H1 (cell line): ENCODE results near the gene ABCC9. TPM values are rescaled to one million over a fixed set of nuclear protein-coding genes. Genes with fewer than 3 reads are reported as not detected.

Experiments
- CTCF ChIA-PET: fragments of 300-600 bp; sonication (Branson Sonifier 250); formaldehyde crosslinking; loops from one replicate; lab custom pipeline; 2021; ENCODE audit not compliant: partially characterized antibody; lab: Charles Lee
- POLR2A ChIA-PET: fragments of 300-600 bp; sonication (Branson Sonifier 250); formaldehyde crosslinking; loops from one replicate; lab custom pipeline; 2021; ENCODE audit warnings: inconsistent platforms; ENCODE audit not compliant: partially characterized antibody; lab: Charles Lee
- DNase-seq, 2 experiments: peaks; one replicate each; pipeline versions ENCODE4 v3.0.0 to v3.0.0-alpha.2; 2010 to 2022; ENCODE audit warnings: low spot score in 2 of 2, low read depth in 1 of 2, mixed read lengths in 1 of 2
- FAIRE-seq: peaks from 2 replicates; lab custom pipeline; 2011; peaks lifted over from hg19 to GRCh38; lab: Jason Lieb, UNC
- H2AFZ ChIP-seq: 2 replicates; pipeline ENCODE4 v1.8.1; 2012; ENCODE audit warnings: low read length, inconsistent platforms
- H2AK5ac ChIP-seq: 2 replicates; pipeline ENCODE4 v1.6.1; 2013; ENCODE audit warnings: low read depth, low read length
- H2BK120ac ChIP-seq: replicated peaks from 2 replicates; pipeline ENCODE3; 2013; ENCODE audit warnings: low read depth, low read length, inconsistent platforms
- H2BK12ac ChIP-seq: 2 replicates; pipeline ENCODE4 v1.6.1; 2013; ENCODE audit warnings: low read depth, low read length
- H2BK15ac ChIP-seq: 2 replicates; pipeline ENCODE4 v1.6.1; 2013; ENCODE audit warnings: low read length
- H2BK20ac ChIP-seq: 2 replicates; pipeline ENCODE4 v1.6.1; 2013; ENCODE audit warnings: low read length
- H2BK5ac ChIP-seq: 2 replicates; pipeline ENCODE4 v1.6.1; 2013; ENCODE audit warnings: low read depth, low read length
- H3K14ac ChIP-seq: 2 replicates; pipeline ENCODE4 v1.6.1; 2013; ENCODE audit warnings: inconsistent platforms; ENCODE audit not compliant: insufficient read length
- H3K18ac ChIP-seq: 2 replicates; pipeline ENCODE4 v1.6.1; 2013; ENCODE audit warnings: low read length; ENCODE audit errors: extremely low read depth
- H3K23ac ChIP-seq: 2 replicates; pipeline ENCODE4 v1.6.1; 2013; ENCODE audit warnings: inconsistent platforms; ENCODE audit not compliant: insufficient read length
- H3K23me2 ChIP-seq: 2 replicates; pipeline ENCODE4 v1.6.1; 2013; ENCODE audit warnings: low read depth, low read length
- H3K27ac ChIP-seq: 2 replicates; pipeline ENCODE4 v1.6.1; 2011; ENCODE audit warnings: low read depth, low read length, inconsistent platforms
- H3K27me3 ChIP-seq, 4 experiments: replicated peaks in 1 of 4; 1 replicate in 1 of 4; 2 replicates in 3 of 4; pipeline versions ENCODE4 v1.6.1 to v1.8.1; 2011 to 2013; ENCODE audit warnings: low read length in 3 of 4, mild to moderate bottlenecking in 3 of 4, inconsistent platforms in 2 of 4, mixed read lengths in 2 of 4, moderate library complexity in 1 of 4; ENCODE audit not compliant: control insufficient read depth in 3 of 4, insufficient read depth in 3 of 4; ENCODE audit errors: extremely low read depth in 1 of 4
- H3K36me3 ChIP-seq, 4 experiments: 2 replicates each; pipeline versions ENCODE4 v1.6.1 to v1.8.1; 2011 to 2013; ENCODE audit warnings: mild to moderate bottlenecking in 4 of 4, low read length in 3 of 4, moderate library complexity in 2 of 4, control low read depth in 1 of 4, inconsistent platforms in 1 of 4; ENCODE audit not compliant: insufficient read depth in 4 of 4, control insufficient read depth in 2 of 4
- H3K4ac ChIP-seq: replicated peaks from 2 replicates; pipeline ENCODE3; 2013; ENCODE audit warnings: low read length, low read depth, mixed read lengths, inconsistent platforms; ENCODE audit not compliant: insufficient read length
- H3K4me1 ChIP-seq, 4 experiments: replicated peaks in 1 of 4; 1 replicate in 1 of 4; 2 replicates in 3 of 4; pipeline versions ENCODE4 v1.6.1 to v1.8.1; 2011 to 2013; ENCODE audit warnings: low read length in 3 of 4, inconsistent platforms in 2 of 4, mixed read lengths in 1 of 4; ENCODE audit not compliant: insufficient read depth in 4 of 4, control insufficient read depth in 3 of 4
- H3K4me2 ChIP-seq, 2 experiments: 2 replicates each; pipeline versions ENCODE4 v1.6.1 to v1.8.1; 2011 to 2013; ENCODE audit warnings: low read depth in 2 of 2, low read length in 2 of 2, control low read depth in 1 of 2, inconsistent platforms in 1 of 2, mild to moderate bottlenecking in 1 of 2; ENCODE audit not compliant: insufficient read depth in 1 of 2
- H3K4me3 ChIP-seq, 4 experiments: fragments of 200-600, 300-600 bp in 1 of 4; sonication (generic), shearing (Covaris generic), sonication (Bioruptor Twin) in 1 of 4; 2 replicates each; pipeline versions ENCODE4 v1.5.1 to v1.8.1; 2011 to 2016; ENCODE audit warnings: low read length in 4 of 4, low read depth in 3 of 4, control low read depth in 2 of 4, inconsistent platforms in 2 of 4, mild to moderate bottlenecking in 2 of 4, mixed read lengths in 1 of 4, moderate library complexity in 1 of 4; ENCODE audit not compliant: insufficient read depth in 2 of 4; ENCODE audit errors: extremely low read depth in 1 of 4
- H3K56ac ChIP-seq: replicated peaks from 2 replicates; pipeline ENCODE3; 2013; ENCODE audit warnings: low read depth, mild to moderate bottlenecking, mixed read lengths, low read length, inconsistent platforms; ENCODE audit not compliant: insufficient read length
- H3K79me1 ChIP-seq: 2 replicates; pipeline ENCODE4 v1.6.1; 2013; ENCODE audit warnings: low read depth, low read length, control low read depth
- H3K79me2 ChIP-seq, 2 experiments: 2 replicates each; pipeline versions ENCODE4 v1.6.1 to v1.8.1; 2012 to 2013; ENCODE audit warnings: low read length in 2 of 2, mild to moderate bottlenecking in 2 of 2, inconsistent platforms in 1 of 2; ENCODE audit not compliant: insufficient read depth in 2 of 2, control insufficient read depth in 1 of 2
- H3K9ac ChIP-seq, 4 experiments: replicated peaks in 1 of 4; 1 replicate in 1 of 4; 2 replicates in 3 of 4; pipeline versions ENCODE4 v1.6.1 to v1.8.1; 2011 to 2013; ENCODE audit warnings: low read depth in 3 of 4, low read length in 3 of 4, control low read depth in 2 of 4, mild to moderate bottlenecking in 2 of 4, moderate library complexity in 2 of 4, inconsistent platforms in 1 of 4; ENCODE audit errors: extremely low read depth in 1 of 4
- H3K9me3 ChIP-seq, 2 experiments: 2 replicates each; pipeline versions ENCODE4 v1.6.1 to v1.8.1; 2012 to 2013; ENCODE audit warnings: mild to moderate bottlenecking in 2 of 2, moderate library complexity in 2 of 2, control low read depth in 1 of 2, inconsistent platforms in 1 of 2, low read depth in 1 of 2, low read length in 1 of 2, mixed read lengths in 1 of 2; ENCODE audit not compliant: insufficient read depth in 2 of 2
- H4K20me1 ChIP-seq, 2 experiments: replicated peaks in 1 of 2; 2 replicates each; pipeline versions ENCODE3 to v1.8.1; 2011 to 2013; ENCODE audit warnings: inconsistent platforms in 2 of 2, low read length in 2 of 2, mild to moderate bottlenecking in 1 of 2; ENCODE audit not compliant: insufficient read depth in 2 of 2, control insufficient read depth in 1 of 2
- H4K5ac ChIP-seq: 2 replicates; pipeline ENCODE4 v1.6.1; 2013; ENCODE audit warnings: low read length, low read depth, mixed read lengths, inconsistent platforms; ENCODE audit not compliant: insufficient read length
- H4K8ac ChIP-seq: 2 replicates; pipeline ENCODE4 v1.8.0; 2013; ENCODE audit warnings: mild to moderate bottlenecking, moderate library complexity, low read length, inconsistent platforms; ENCODE audit not compliant: insufficient read depth; ENCODE audit errors: extremely low read depth
- H4K91ac ChIP-seq: replicated peaks from 2 replicates; pipeline ENCODE3; 2013; ENCODE audit warnings: low read length, mixed read lengths, inconsistent platforms; ENCODE audit not compliant: insufficient read length
- CTBP2 ChIP-seq: IDR thresholded peaks from 2 replicates; pipeline ENCODE4 v1.7.0; 2011; ENCODE audit warnings: borderline replicate concordance, mild to moderate bottlenecking, moderate library complexity, mixed read lengths, low read length; ENCODE audit not compliant: insufficient read depth, insufficient read length
- EZH2 ChIP-seq: fragments of 200-600 bp; sonication (generic); IDR thresholded peaks from 2 replicates; pipeline ENCODE4 v1.7.1; 2012; ENCODE audit warnings: low read depth, mild to moderate bottlenecking, moderate library complexity, low read length, inconsistent platforms; ENCODE audit not compliant: severe bottlenecking
- POLR2A ChIP-seq, 2 experiments: IDR thresholded peaks; 1 replicate in 1 of 2; 2 replicates in 1 of 2; pipeline ENCODE4 v1.6.1; 2011; ENCODE audit warnings: low read depth in 2 of 2, low read length in 2 of 2, mild to moderate bottlenecking in 2 of 2; ENCODE audit errors: control extremely low read depth in 1 of 2
- SIN3A ChIP-seq, 2 experiments: IDR thresholded peaks in 1 of 2; conservative IDR thresholded peaks in 1 of 2; 2 replicates each; pipeline ENCODE4 v1.6.1; 2011 to 2012; ENCODE audit warnings: low read length in 2 of 2, improper control_type of control experiment in 1 of 2, low read depth in 1 of 2, mild to moderate bottlenecking in 1 of 2
- WGBS, 2 experiments: shearing (Covaris generic) in 1 of 2; methylation state at CpG; one replicate each; pipeline versions ENCODE4 v1.1.6 to v1.1.7; 2013 to 2015; ENCODE audit warnings: low lambda C conversion rate in 2 of 2, mixed read lengths in 2 of 2, inconsistent platforms in 1 of 2, low coverage in 1 of 2, missing lambda C conversion rate in 1 of 2; ENCODE audit not compliant: insufficient replicate concordance in 2 of 2, insufficient coverage in 1 of 2, insufficient read length in 1 of 2; ENCODE audit errors: extremely low coverage in 1 of 2, missing lambda C conversion rate in 1 of 2; 5-methylcytosine and 5-hydroxymethylcytosine counted together
- polyA plus RNA-seq, 7 experiments: library from polyadenylated mRNA; depleted of rRNA in 3 of 7; stranded (reverse) in 5 of 7; unstranded in 2 of 7; fragments of >200 nt in 5 of 7; fragments of 200-250 nt in 2 of 7; gene quantifications; 1 replicate in 5 of 7; 2 replicates in 1 of 7; 4 replicates in 1 of 7; pipeline versions ENCODE4 v1.2.1 to v1.2.3, GENCODE V29; 2011 to 2013; ENCODE audit warnings: missing spikeins in 2 of 7, mixed read lengths in 2 of 7
- total RNA-seq: library from RNA; stranded (reverse); fragmentation: NEBNext Ultra II Directional; extraction: Animal tissue kit (Norgen Biotek cat#: 25700); gene quantifications from 2 replicates; pipeline ENCODE4 v1.2.1, GENCODE V29; 2021

ABCC9 gene
- total and polyA plus RNA-seq, 2 of the 8 experiments (the other 6 are each of a cell fraction or from before 2014, with no cell fraction given): under 0.01 TPM; not detected in 1

DNA sequence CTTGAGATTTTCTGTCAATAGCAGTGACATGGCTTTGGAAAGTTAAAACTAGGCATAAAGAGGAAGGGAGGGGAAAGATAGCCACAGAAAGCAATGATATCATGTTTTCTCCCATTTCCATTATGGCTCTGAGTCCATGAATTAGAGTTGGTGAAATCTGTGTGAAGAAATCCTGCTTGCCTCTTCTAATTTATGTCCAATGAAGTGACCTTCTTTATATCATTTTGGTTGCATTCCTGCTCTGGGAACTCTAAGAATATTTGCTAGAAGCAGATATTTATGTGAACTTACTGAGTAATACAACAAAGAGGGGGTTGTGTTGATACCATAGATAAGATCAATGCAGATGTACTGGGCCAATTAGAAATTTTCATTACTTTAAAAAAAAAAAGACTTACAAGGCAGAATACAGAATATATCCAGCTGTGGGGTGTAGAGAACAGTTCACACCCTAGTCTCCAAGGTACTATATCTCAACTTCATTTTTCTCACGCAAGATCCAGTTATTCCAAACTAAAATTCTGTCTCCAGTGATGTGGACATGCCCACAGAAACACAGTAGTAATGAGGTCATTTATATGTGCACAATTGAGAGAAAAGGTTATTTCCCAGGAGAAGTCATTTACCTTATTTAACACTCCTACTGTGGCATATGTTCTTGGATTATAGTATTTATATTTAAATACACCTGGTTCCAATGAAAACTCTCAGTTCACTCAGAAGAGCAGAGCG lies 115.2 kb downstream of the ABCC9 start:
- Histone ChIP-seq H3K4me3 (no peak overlapping the region), H3K79me2 (no peaks in the 10 kb centered on the region), H3K23me2 (no peaks in the 10 kb centered on the region), H3K14ac (no peak overlapping the region), H2BK15ac (no peak overlapping the region), H3K9me3 (no peaks in the 10 kb centered on the region), H3K4me1 (no peaks in the 10 kb centered on the region), H4K91ac (no peak overlapping the region), H4K5ac (no peak overlapping the region), H3K36me3 (no peaks in the 10 kb centered on the region), H3K4me2 (no peak overlapping the region), H3K27ac (no peak overlapping the region), H4K8ac (no peak overlapping the region), H3K27me3 (no peaks in the 10 kb centered on the region), H3K23ac (no peak overlapping the region), H2AK5ac (no peak overlapping the region), H2BK20ac (no peak overlapping the region), H3K9ac (no peak overlapping the region), H2BK120ac (no peak overlapping the region), H3K79me1 (no peaks in the 10 kb centered on the region), H3K4ac (no peak overlapping the region), H2BK5ac (no peak overlapping the region), H4K20me1 (no peaks in the 10 kb centered on the region), H3K18ac (no peak overlapping the region), H2BK12ac (no peak overlapping the region), H3K56ac (no peak overlapping the region), H2AFZ (no peak overlapping the region)
- TF ChIP-seq EZH2: no peak
- no peak for TF ChIP-seq CTBP2
- no peak for TF ChIP-seq SIN3A (conservative IDR thresholded peaks at IDR 0.05 in 1 of 2, IDR thresholded peaks at IDR 0.05 in 1 of 2; ENCODE audit: low read depth in 1 of 2, low read length in 2 of 2)
- TF ChIP-seq POLR2A (IDR thresholded peaks at IDR 0.05; ENCODE audit: control extremely low read depth in 1 of 2, low read depth in 2 of 2, low read length in 2 of 2): no peak
- 95% methylated on average over 2 of the region's 2 CpGs; no CpG with 5 or more reads in 1 of the 2 experiments for WGBS, 2 experiments
- POLR2A ChIA-PET: no interaction called here
- no peak for FAIRE-seq
- DNase-seq: no peak
- CTCF ChIA-PET: no interaction called here
